Ascending aorta (tissue), 2 donors: ENCODE results near the gene USP51. TPM values are rescaled to one million over a fixed set of nuclear protein-coding genes. Genes with fewer than 3 reads are reported as not detected.
"Not testable (repeated sequence)": the region's sequence is repeated elsewhere in the genome, so short reads cannot be mapped to it uniquely, and the experiment has no call there.

Experiments
- DNase-seq, 2 donors: peaks; one replicate each; pipeline ENCODE4 v3.0.0-alpha.2; 2019; ENCODE audit warnings: low spot score in 2 of 2
- H3K27ac ChIP-seq, 2 donors: fragments of 200-600 bp; sonication (generic); one replicate each; pipeline ENCODE4 v1.5.1; 2016 to 2017; ENCODE audit warnings: mild to moderate bottlenecking in 1 of 2
- H3K27me3 ChIP-seq: fragments of 200-600 bp; sonication (generic); one replicate; pipeline ENCODE4 v1.5.1; 2017
- H3K36me3 ChIP-seq, 2 donors: fragments of 200-600 bp; sonication (generic); one replicate each; pipeline ENCODE4 v1.5.1; 2016
- H3K4me1 ChIP-seq, 2 donors: fragments of 200-600 bp; sonication (generic); one replicate each; pipeline ENCODE4 v1.5.1; 2016 to 2017; ENCODE audit warnings: mild to moderate bottlenecking in 1 of 2
- H3K4me3 ChIP-seq, 2 donors: fragments of 200-600 bp; sonication (generic); one replicate each; pipeline ENCODE4 v1.5.1; 2016 to 2017; ENCODE audit warnings: mild to moderate bottlenecking in 1 of 2
- H3K9me3 ChIP-seq, 2 donors: fragments of 200-600 bp; sonication (generic); one replicate each; pipeline ENCODE4 v1.5.1; 2016
- CTCF ChIP-seq, 3 experiments: fragments of 200-600 bp in 2 of 3; fragments of 450-650 bp in 1 of 3; sonication (generic) in 2 of 3; IDR thresholded peaks; one replicate each; pipeline ENCODE4 v1.5.1; 2016 to 2019; ENCODE audit warnings: antibody characterized with exemption in 3 of 3, mild to moderate bottlenecking in 1 of 3, moderate library complexity in 1 of 3
- intact Hi-C: fragments of 100-400 bp; cut with DNase I; formaldehyde crosslinking; loops from one replicate; pipeline ENCODE4 v1.15.1; 2023
- total RNA-seq: library from RNA; depleted of rRNA; stranded (reverse); fragments of >200 nt; gene quantifications from one replicate; pipeline ENCODE4 v1.1.0, GENCODE V29; 2016

The USP51 gene
- total RNA-seq, 1 donor from 2014 or later: 9.0 TPM

- peak overlapping the region; percentile 81 to 85 for H3K27ac ChIP-seq
- no peaks in the 10 kb centered on the region for H3K36me3 ChIP-seq
- H3K4me1 ChIP-seq: peaks cover 0 to 2% of the 10 kb centered on the region in 2 donors
- intact Hi-C loops: no loop called here
- no peak for DNase-seq
- TF ChIP-seq CTCF (IDR thresholded peaks at IDR 0.05): no peak
- no peaks in the 10 kb centered on the region for H3K27me3 ChIP-seq
- no peaks in the 10 kb centered on the region for H3K9me3 ChIP-seq
- peak overlapping the region; percentile 55 to 91 for H3K4me3 ChIP-seq
Observed at GRCh38 chrX:55452833-55453124, 36.9 kb downstream of the USP51 start.

GRCh38 chrX:55451990-55452832, 37.4 kb downstream of the USP51 start, which contains the start of gene MAGEH1:
TSS of gene MAGEH1 (plus strand) at chrX:55452127. CDS start at chrX:55452375, 248 bp downstream.
- Histone ChIP-seq H3K36me3 (no peaks in the 10 kb centered on the region), H3K9me3 (no peaks in the 10 kb centered on the region), H3K27me3 (no peaks in the 10 kb centered on the region), H3K4me3 (peak within 1 kb of the TSS; percentile 55 to 91), H3K27ac (peak within 1 kb of the TSS; percentile 81 to 85), H3K4me1 (peaks cover 0 to 2% of the 10 kb centered on the region in 2 donors)
- TF ChIP-seq CTCF (IDR thresholded peaks at IDR 0.05): no peak
- peak; percentile 51 to 91 for DNase-seq
- intact Hi-C loops: no loop called here

- Histone ChIP-seq H3K27ac (peak overlapping the region; percentile 81 to 85), H3K4me1 (peaks cover 0 to 2% of the 10 kb centered on the region in 2 donors), H3K4me3 (peak overlapping the region; percentile 55 to 91), H3K36me3 (no peaks in the 10 kb centered on the region), H3K27me3 (no peaks in the 10 kb centered on the region), H3K9me3 (no peaks in the 10 kb centered on the region)
- DNase-seq: no peak
- TF ChIP-seq CTCF (IDR thresholded peaks at IDR 0.05): no peak
- intact Hi-C loops: no loop called here
Observed at GRCh38 chrX:55451626-55451989, 38.0 kb downstream of the USP51 start.

GRCh38 chrX:55451141-55451540, 38.5 kb downstream of the USP51 start:
- H3K4me3 ChIP-seq: peak overlapping the region; percentile 55 to 91
- intact Hi-C loops: no loop called here
- no peaks in the 10 kb centered on the region for H3K36me3 ChIP-seq
- peaks cover 0 to 2% of the 10 kb centered on the region in 2 donors for H3K4me1 ChIP-seq
- no peak for DNase-seq
- no peak for TF ChIP-seq CTCF (IDR thresholded peaks at IDR 0.05)
- no peaks in the 10 kb centered on the region for H3K9me3 ChIP-seq
- H3K27me3 ChIP-seq: no peaks in the 10 kb centered on the region
- H3K27ac ChIP-seq: peak overlapping the region in 1 of 2 donors; percentile 81

GRCh38 chrX:55450259-55450658, 39.4 kb downstream of the USP51 start:
- no peaks in the 10 kb centered on the region for H3K27me3 ChIP-seq
- peak in 1 of 3 experiments; percentile 12 for TF ChIP-seq CTCF (IDR thresholded peaks at IDR 0.05)
- DNase-seq: no peak
- H3K27ac ChIP-seq: no peak overlapping the region
- H3K9me3 ChIP-seq: no peaks in the 10 kb centered on the region
- intact Hi-C loops: no loop called here
- peaks cover 0 to 2% of the 10 kb centered on the region in 2 donors for H3K4me1 ChIP-seq
- no peaks in the 10 kb centered on the region for H3K36me3 ChIP-seq
- no peak overlapping the region for H3K4me3 ChIP-seq

- H3K9me3 ChIP-seq, H3K36me3 ChIP-seq, H3K4me3 ChIP-seq, H3K27ac ChIP-seq, H3K4me1 ChIP-seq, H3K27me3 ChIP-seq, DNase-seq, intact Hi-C loops: not testable (repeated sequence)
Observed at GRCh38 chrX:55443468-55443867, 46.2 kb downstream of the USP51 start.

Other genes starting within 250 kb of the USP51 start
- not detected for gene PAGE3, start 224.9 kb downstream of the USP51 start, total RNA-seq
- 37.3 TPM for gene MAGEH1, start 37.7 kb downstream of the USP51 start, total RNA-seq
- gene FOXR2, start 133.6 kb upstream of the USP51 start, total RNA-seq: not detected
- gene RRAGB, start 227.9 kb upstream of the USP51 start, total RNA-seq: 9.9 TPM